GM23338 (cell line): ENCODE data around the gene TMEM178B. TPM values are rescaled to one million over a fixed set of nuclear protein-coding genes. Genes with fewer than 3 reads are reported as not detected.

Source experiments
- ATAC-seq: fragments of 200-7000 bp; cut with Tn5 transposase; 3 replicates; pipeline ENCODE4 v1.9.1; 2020
- DNase-seq: peaks from one replicate; pipeline ENCODE4 v3.0.0-alpha.2; 2015; ENCODE audit warnings: low spot score
- H2AFZ ChIP-seq: fragments of 200-600 bp; sonication (generic); 2 replicates; pipeline ENCODE4 v1.8.0; 2016; ENCODE audit warnings: antibody characterized with exemption, mild to moderate bottlenecking, moderate library complexity
- H3F3A ChIP-seq: fragments of 200-600 bp; sonication (generic); replicated peaks from 2 replicates; pipeline ENCODE4 v1.8.0; 2017; ENCODE audit warnings: antibody characterized with exemption, mixed run types, low read depth
- H3K27ac ChIP-seq: fragments of 200-600 bp; sonication (generic); 2 replicates; pipeline ENCODE4 v1.6.1; 2016; ENCODE audit warnings: low read depth
- H3K27me3 ChIP-seq: fragments of 200-600 bp; sonication (generic); 2 replicates; pipeline ENCODE4 v1.8.0; 2016; ENCODE audit warnings: mild to moderate bottlenecking, mixed run types, moderate library complexity; ENCODE audit not compliant: insufficient read depth
- H3K36me3 ChIP-seq: fragments of 200-600 bp; sonication (generic); 2 replicates; pipeline ENCODE4 v1.8.0; 2016; ENCODE audit warnings: mild to moderate bottlenecking; ENCODE audit not compliant: insufficient read depth
- H3K4me1 ChIP-seq: fragments of 200-600 bp; sonication (generic); 2 replicates; pipeline ENCODE4 v1.8.0; 2016; ENCODE audit warnings: mild to moderate bottlenecking, moderate library complexity; ENCODE audit not compliant: insufficient read depth
- H3K4me2 ChIP-seq: fragments of 200-600 bp; sonication (generic); 2 replicates; pipeline ENCODE4 v1.7.1; 2017; ENCODE audit warnings: mixed run types
- H3K4me3 ChIP-seq: fragments of 200-600 bp; sonication (generic); 2 replicates; pipeline ENCODE4 v1.6.1; 2016; ENCODE audit warnings: mixed run types
- H3K79me2 ChIP-seq: fragments of 200-600 bp; sonication (generic); replicated peaks from 2 replicates; pipeline ENCODE4 v1.8.0; 2017; ENCODE audit warnings: mild to moderate bottlenecking; ENCODE audit not compliant: insufficient read depth
- H3K9me2 ChIP-seq: fragments of 200-600 bp; sonication (generic); 2 replicates; pipeline ENCODE4 v1.8.0; 2017; ENCODE audit not compliant: insufficient read depth
- H4K20me1 ChIP-seq: fragments of 200-600 bp; sonication (generic); replicated peaks from 2 replicates; pipeline ENCODE4 v1.8.0; 2017; ENCODE audit warnings: mild to moderate bottlenecking; ENCODE audit not compliant: insufficient read depth
- H3K27ac Mint-ChIP-seq: 2 replicates; pipeline ENCODE4 v1.8.0; 2020; ENCODE audit warnings: inconsistent platforms, mild to moderate bottlenecking, moderate library complexity, mixed read lengths
- H3K27me3 Mint-ChIP-seq: 3 replicates; pipeline ENCODE4 v1.8.0; 2022; ENCODE audit warnings: low read depth, mild to moderate bottlenecking, moderate library complexity, mixed read lengths, inconsistent platforms; ENCODE audit not compliant: insufficient read depth, poor library complexity
- H3K36me3 Mint-ChIP-seq: 3 replicates; pipeline ENCODE4 v1.8.0; 2021; ENCODE audit warnings: low read depth, mild to moderate bottlenecking, inconsistent platforms, moderate library complexity, mixed read lengths
- H3K4me1 Mint-ChIP-seq: 3 replicates; pipeline ENCODE4 v1.8.0; 2020; ENCODE audit warnings: mild to moderate bottlenecking, inconsistent platforms, mixed read lengths
- H3K4me3 Mint-ChIP-seq: 3 replicates; pipeline ENCODE4 v1.8.0; 2021; ENCODE audit warnings: moderate library complexity, mild to moderate bottlenecking, inconsistent platforms, mixed read lengths
- H3K9me3 Mint-ChIP-seq: 3 replicates; pipeline ENCODE4 v1.8.0; 2020; ENCODE audit warnings: moderate library complexity, mild to moderate bottlenecking, inconsistent platforms, mixed read lengths
- CREB1 ChIP-seq: fragments of 250-450 bp; sonication (Bioruptor Pico); IDR thresholded peaks from 2 replicates; pipeline ENCODE4 v1.5.0; 2020; ENCODE audit warnings: low read depth, mild to moderate bottlenecking, moderate library complexity
- EZH2 ChIP-seq: fragments of 200-600 bp; sonication (generic); IDR thresholded peaks from one replicate; pipeline ENCODE4 v1.8.0; 2017; ENCODE audit warnings: antibody characterized with exemption, mild to moderate bottlenecking, low read depth; ENCODE audit not compliant: unreplicated experiment
- EZH2phosphoT487 ChIP-seq: fragments of 200-600 bp; sonication (generic); IDR thresholded peaks from one replicate; pipeline ENCODE4 v1.8.1; 2018; ENCODE audit warnings: antibody characterized with exemption; ENCODE audit not compliant: unreplicated experiment
- JUNB ChIP-seq: IDR thresholded peaks from one replicate; pipeline ENCODE4 v1.6.1; 2016; ENCODE audit warnings: antibody characterized with exemption; ENCODE audit not compliant: unreplicated experiment
- POLR2AphosphoS5 ChIP-seq: IDR thresholded peaks from 2 replicates; pipeline ENCODE4 v1.6.1; 2016; ENCODE audit warnings: antibody characterized with exemption, low read depth
- ZNF114 ChIP-seq: fragments of 250-450 bp; sonication (Bioruptor Pico); IDR thresholded peaks from 2 replicates; pipeline ENCODE4 v1.5.0; 2020; ENCODE audit warnings: mild to moderate bottlenecking, moderate library complexity
- polyA plus RNA-seq: library from polyadenylated mRNA; unstranded; fragments of >200 nt; fragmentation: Nextera tagmentation; extraction: Ambion mirVana; gene quantifications from 2 replicates; pipeline ENCODE4 v1.2.1, GENCODE V29; 2016
- total RNA-seq: library from RNA; depleted of rRNA; stranded (reverse); fragments of >200 nt; shearing (Covaris generic); gene quantifications from 2 replicates; pipeline ENCODE4 v1.2.3, GENCODE V29; 2014
- TF ChIP-seq, protein P1 (sequence below): fragments of 250-450 bp; sonication (Bioruptor Pico); IDR thresholded peaks from 2 replicates; pipeline ENCODE4 v1.5.0; 2020; ENCODE audit warnings: mild to moderate bottlenecking, moderate library complexity
- TF ChIP-seq, protein P2 (sequence below): IDR thresholded peaks from one replicate; pipeline ENCODE4 v1.6.1; 2018; ENCODE audit warnings: antibody characterized with exemption; ENCODE audit not compliant: unreplicated experiment
- TF ChIP-seq, protein P3 (sequence below): IDR thresholded peaks from 2 replicates; pipeline ENCODE4 v1.6.1; 2016; ENCODE audit warnings: antibody characterized with exemption
- TF ChIP-seq, protein P4 (sequence below), 2 experiments: fragments of 200-600 bp in 1 of 2; sonication (generic) in 1 of 2; conservative IDR thresholded peaks; 2 replicates each; pipeline versions ENCODE4 v1.5.1 to v1.6.1; 2016 to 2017; ENCODE audit warnings: antibody characterized with exemption in 2 of 2, low read depth in 2 of 2, mild to moderate bottlenecking in 2 of 2, moderate library complexity in 1 of 2

The TMEM178B gene
- total and polyA plus RNA-seq, 2 experiments from 2014 or later = 4.9 to 15.6 TPM

DNA sequence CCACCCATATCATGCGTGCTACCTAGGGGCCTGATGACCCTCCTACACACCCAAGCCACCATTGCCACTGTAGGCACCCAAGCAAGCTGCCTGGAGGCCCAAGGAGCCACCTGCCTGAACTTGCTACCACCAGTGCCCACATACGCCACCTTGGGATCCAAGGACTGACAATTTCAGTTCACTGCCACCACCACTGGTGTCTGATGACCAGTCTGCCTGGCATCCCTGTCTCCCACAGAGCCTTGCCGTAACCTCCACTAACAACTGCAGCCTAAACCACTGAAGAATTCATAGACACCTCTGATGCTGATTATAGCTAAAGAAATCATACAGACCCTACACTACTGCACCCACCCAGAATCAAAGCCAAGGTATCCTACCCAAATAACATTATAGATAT lies 58.8 kb downstream of the TMEM178B start:
- Mint-ChIP-seq H3K9me3 (no peaks in the 10 kb centered on the region; the same call in 2 of the 3 replicates), H3K4me3 (no peak overlapping the region), H3K4me1 (peaks cover 7% of the 10 kb centered on the region; the same call in 2 of the 3 replicates), H3K36me3 (no peaks in the 10 kb centered on the region), H3K27ac (no peak overlapping the region), H3K27me3 (no peaks in the 10 kb centered on the region)
- no peak overlapping the region for H3K27ac ChIP-seq
- no peaks in the 10 kb centered on the region for H3K36me3 ChIP-seq
- TF ChIP-seq CREB1 (no peak), ZNF114 (no peak), EZH2 (no peak), POLR2AphosphoS5 (no peak), EZH2phosphoT487 (no peak), JUNB (no peak)
- TF ChIP-seq, protein P1, sequence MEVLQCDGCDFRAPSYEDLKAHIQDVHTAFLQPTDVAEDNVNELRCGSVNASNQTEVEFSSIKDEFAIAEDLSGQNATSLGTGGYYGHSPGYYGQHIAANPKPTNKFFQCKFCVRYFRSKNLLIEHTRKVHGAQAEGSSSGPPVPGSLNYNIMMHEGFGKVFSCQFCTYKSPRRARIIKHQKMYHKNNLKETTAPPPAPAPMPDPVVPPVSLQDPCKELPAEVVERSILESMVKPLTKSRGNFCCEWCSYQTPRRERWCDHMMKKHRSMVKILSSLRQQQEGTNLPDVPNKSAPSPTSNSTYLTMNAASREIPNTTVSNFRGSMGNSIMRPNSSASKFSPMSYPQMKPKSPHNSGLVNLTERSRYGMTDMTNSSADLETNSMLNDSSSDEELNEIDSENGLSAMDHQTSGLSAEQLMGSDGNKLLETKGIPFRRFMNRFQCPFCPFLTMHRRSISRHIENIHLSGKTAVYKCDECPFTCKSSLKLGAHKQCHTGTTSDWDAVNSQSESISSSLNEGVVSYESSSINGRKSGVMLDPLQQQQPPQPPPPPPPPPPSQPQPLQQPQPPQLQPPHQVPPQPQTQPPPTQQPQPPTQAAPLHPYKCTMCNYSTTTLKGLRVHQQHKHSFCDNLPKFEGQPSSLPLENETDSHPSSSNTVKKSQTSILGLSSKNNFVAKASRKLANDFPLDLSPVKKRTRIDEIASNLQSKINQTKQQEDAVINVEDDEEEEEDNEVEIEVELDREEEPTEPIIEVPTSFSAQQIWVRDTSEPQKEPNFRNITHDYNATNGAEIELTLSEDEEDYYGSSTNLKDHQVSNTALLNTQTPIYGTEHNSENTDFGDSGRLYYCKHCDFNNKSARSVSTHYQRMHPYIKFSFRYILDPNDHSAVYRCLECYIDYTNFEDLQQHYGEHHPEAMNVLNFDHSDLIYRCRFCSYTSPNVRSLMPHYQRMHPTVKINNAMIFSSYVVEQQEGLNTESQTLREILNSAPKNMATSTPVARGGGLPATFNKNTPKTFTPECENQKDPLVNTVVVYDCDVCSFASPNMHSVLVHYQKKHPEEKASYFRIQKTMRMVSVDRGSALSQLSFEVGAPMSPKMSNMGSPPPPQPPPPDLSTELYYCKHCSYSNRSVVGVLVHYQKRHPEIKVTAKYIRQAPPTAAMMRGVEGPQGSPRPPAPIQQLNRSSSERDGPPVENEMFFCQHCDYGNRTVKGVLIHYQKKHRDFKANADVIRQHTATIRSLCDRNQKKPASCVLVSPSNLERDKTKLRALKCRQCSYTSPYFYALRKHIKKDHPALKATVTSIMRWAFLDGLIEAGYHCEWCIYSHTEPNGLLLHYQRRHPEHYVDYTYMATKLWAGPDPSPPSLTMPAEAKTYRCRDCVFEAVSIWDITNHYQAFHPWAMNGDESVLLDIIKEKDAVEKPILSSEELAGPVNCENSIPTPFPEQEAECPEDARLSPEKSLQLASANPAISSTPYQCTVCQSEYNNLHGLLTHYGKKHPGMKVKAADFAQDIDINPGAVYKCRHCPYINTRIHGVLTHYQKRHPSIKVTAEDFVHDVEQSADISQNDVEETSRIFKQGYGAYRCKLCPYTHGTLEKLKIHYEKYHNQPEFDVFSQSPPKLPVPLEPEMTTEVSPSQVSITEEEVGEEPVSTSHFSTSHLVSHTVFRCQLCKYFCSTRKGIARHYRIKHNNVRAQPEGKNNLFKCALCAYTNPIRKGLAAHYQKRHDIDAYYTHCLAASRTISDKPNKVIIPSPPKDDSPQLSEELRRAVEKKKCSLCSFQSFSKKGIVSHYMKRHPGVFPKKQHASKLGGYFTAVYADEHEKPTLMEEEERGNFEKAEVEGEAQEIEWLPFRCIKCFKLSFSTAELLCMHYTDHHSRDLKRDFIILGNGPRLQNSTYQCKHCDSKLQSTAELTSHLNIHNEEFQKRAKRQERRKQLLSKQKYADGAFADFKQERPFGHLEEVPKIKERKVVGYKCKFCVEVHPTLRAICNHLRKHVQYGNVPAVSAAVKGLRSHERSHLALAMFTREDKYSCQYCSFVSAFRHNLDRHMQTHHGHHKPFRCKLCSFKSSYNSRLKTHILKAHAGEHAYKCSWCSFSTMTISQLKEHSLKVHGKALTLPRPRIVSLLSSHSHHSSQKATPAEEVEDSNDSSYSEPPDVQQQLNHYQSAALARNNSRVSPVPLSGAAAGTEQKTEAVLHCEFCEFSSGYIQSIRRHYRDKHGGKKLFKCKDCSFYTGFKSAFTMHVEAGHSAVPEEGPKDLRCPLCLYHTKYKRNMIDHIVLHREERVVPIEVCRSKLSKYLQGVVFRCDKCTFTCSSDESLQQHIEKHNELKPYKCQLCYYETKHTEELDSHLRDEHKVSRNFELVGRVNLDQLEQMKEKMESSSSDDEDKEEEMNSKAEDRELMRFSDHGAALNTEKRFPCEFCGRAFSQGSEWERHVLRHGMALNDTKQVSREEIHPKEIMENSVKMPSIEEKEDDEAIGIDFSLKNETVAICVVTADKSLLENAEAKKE (CRISPR knock-in tag) = no peak
- TF ChIP-seq, protein P2, sequence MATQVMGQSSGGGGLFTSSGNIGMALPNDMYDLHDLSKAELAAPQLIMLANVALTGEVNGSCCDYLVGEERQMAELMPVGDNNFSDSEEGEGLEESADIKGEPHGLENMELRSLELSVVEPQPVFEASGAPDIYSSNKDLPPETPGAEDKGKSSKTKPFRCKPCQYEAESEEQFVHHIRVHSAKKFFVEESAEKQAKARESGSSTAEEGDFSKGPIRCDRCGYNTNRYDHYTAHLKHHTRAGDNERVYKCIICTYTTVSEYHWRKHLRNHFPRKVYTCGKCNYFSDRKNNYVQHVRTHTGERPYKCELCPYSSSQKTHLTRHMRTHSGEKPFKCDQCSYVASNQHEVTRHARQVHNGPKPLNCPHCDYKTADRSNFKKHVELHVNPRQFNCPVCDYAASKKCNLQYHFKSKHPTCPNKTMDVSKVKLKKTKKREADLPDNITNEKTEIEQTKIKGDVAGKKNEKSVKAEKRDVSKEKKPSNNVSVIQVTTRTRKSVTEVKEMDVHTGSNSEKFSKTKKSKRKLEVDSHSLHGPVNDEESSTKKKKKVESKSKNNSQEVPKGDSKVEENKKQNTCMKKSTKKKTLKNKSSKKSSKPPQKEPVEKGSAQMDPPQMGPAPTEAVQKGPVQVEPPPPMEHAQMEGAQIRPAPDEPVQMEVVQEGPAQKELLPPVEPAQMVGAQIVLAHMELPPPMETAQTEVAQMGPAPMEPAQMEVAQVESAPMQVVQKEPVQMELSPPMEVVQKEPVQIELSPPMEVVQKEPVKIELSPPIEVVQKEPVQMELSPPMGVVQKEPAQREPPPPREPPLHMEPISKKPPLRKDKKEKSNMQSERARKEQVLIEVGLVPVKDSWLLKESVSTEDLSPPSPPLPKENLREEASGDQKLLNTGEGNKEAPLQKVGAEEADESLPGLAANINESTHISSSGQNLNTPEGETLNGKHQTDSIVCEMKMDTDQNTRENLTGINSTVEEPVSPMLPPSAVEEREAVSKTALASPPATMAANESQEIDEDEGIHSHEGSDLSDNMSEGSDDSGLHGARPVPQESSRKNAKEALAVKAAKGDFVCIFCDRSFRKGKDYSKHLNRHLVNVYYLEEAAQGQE = no peak
- TF ChIP-seq, protein P3, sequence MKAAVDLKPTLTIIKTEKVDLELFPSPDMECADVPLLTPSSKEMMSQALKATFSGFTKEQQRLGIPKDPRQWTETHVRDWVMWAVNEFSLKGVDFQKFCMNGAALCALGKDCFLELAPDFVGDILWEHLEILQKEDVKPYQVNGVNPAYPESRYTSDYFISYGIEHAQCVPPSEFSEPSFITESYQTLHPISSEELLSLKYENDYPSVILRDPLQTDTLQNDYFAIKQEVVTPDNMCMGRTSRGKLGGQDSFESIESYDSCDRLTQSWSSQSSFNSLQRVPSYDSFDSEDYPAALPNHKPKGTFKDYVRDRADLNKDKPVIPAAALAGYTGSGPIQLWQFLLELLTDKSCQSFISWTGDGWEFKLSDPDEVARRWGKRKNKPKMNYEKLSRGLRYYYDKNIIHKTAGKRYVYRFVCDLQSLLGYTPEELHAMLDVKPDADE = no peak
- TF ChIP-seq, protein P4, sequence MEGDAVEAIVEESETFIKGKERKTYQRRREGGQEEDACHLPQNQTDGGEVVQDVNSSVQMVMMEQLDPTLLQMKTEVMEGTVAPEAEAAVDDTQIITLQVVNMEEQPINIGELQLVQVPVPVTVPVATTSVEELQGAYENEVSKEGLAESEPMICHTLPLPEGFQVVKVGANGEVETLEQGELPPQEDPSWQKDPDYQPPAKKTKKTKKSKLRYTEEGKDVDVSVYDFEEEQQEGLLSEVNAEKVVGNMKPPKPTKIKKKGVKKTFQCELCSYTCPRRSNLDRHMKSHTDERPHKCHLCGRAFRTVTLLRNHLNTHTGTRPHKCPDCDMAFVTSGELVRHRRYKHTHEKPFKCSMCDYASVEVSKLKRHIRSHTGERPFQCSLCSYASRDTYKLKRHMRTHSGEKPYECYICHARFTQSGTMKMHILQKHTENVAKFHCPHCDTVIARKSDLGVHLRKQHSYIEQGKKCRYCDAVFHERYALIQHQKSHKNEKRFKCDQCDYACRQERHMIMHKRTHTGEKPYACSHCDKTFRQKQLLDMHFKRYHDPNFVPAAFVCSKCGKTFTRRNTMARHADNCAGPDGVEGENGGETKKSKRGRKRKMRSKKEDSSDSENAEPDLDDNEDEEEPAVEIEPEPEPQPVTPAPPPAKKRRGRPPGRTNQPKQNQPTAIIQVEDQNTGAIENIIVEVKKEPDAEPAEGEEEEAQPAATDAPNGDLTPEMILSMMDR (conservative IDR thresholded peaks at IDR 0.05; ENCODE audit: low read depth in 2 of 2) = no peak
- no peaks in the 10 kb centered on the region for H3K27me3 ChIP-seq
- H4K20me1 ChIP-seq = peaks cover 6% of the 10 kb centered on the region; the same call in 1 of the 2 replicates
- no peak for DNase-seq
- 0 out of 2 replicates have a peak, but pooled peaks cover 5% of the 10 kb centered on the region for H3K9me2 ChIP-seq
- no peak for ATAC-seq
- no peak overlapping the region for H3K4me3 ChIP-seq
- peaks cover 4% of the 10 kb centered on the region; the same call in 1 of the 2 replicates for H3K4me1 ChIP-seq
- H3F3A ChIP-seq = no peaks in the 10 kb centered on the region
- H3K79me2 ChIP-seq = peaks cover 25% of the 10 kb centered on the region
- H3K4me2 ChIP-seq = no peak overlapping the region
- no peak overlapping the region for H2AFZ ChIP-seq
